Common myeloid progenitor, CD34-positive (primary cell): Measurements from ENCODE around the gene EARS2.

ENCODE experiments used
- CTCF ChIA-PET: fragments of 350-600 bp; sonication (Branson Sonifier 250); formaldehyde crosslinking; loops from one replicate; lab custom pipeline; 2021; ENCODE audit warnings: antibody characterized with exemption; lab: Charles Lee
- POLR2A ChIA-PET: fragments of 350-600 bp; sonication (Branson Sonifier 250); formaldehyde crosslinking; loops from one replicate; lab custom pipeline; 2021; ENCODE audit warnings: antibody characterized with exemption; lab: Charles Lee
- DNase-seq, 3 donors: peaks; one replicate each; pipeline versions ENCODE4 v3.0.0 to v3.0.0-alpha.2; 2013
- H3K27ac ChIP-seq, 2 experiments: 1 replicate in 1 of 2; 2 replicates in 1 of 2; pipeline ENCODE4 v1.7.0; 2013; ENCODE audit warnings: inconsistent platforms in 2 of 2, low read length in 2 of 2, mild to moderate bottlenecking in 2 of 2, low read depth in 1 of 2, moderate library complexity in 1 of 2; ENCODE audit not compliant: severe bottlenecking in 2 of 2, insufficient read depth in 1 of 2, poor library complexity in 1 of 2
- H3K27me3 ChIP-seq, 5 experiments: replicated peaks in 2 of 5; 1 replicate in 3 of 5; 2 replicates in 2 of 5; pipeline versions ENCODE4 v1.6.1 to v1.7.0; 2013; ENCODE audit warnings: low read length in 4 of 5, mild to moderate bottlenecking in 2 of 5, moderate library complexity in 2 of 5, inconsistent platforms in 1 of 5; ENCODE audit not compliant: insufficient read depth in 5 of 5, control insufficient read depth in 4 of 5
- H3K36me3 ChIP-seq, 4 experiments: 1 replicate in 2 of 4; 2 replicates in 2 of 4; pipeline versions ENCODE4 v1.6.1 to v1.7.0; 2013; ENCODE audit warnings: low read length in 3 of 4, control low read depth in 1 of 4, mild to moderate bottlenecking in 1 of 4; ENCODE audit not compliant: control insufficient read depth in 4 of 4, insufficient read depth in 4 of 4
- H3K4me1 ChIP-seq, 4 experiments: 1 replicate in 3 of 4; 2 replicates in 1 of 4; pipeline versions ENCODE4 v1.6.1 to v1.7.1; 2013; ENCODE audit warnings: low read length in 3 of 4, mild to moderate bottlenecking in 3 of 4, control low read depth in 1 of 4, inconsistent platforms in 1 of 4, moderate library complexity in 1 of 4; ENCODE audit not compliant: control insufficient read depth in 4 of 4, insufficient read depth in 4 of 4; ENCODE audit errors: control extremely low read depth in 1 of 4
- H3K4me3 ChIP-seq, 7 experiments: 1 replicate in 4 of 7; 2 replicates in 3 of 7; pipeline versions ENCODE4 v1.5.1 to v1.7.0; 2013; ENCODE audit warnings: mild to moderate bottlenecking in 7 of 7, low read length in 6 of 7, moderate library complexity in 6 of 7, inconsistent platforms in 2 of 7, low read depth in 2 of 7, control low read depth in 1 of 7; ENCODE audit not compliant: insufficient read depth in 4 of 7, control insufficient read depth in 1 of 7; ENCODE audit errors: extremely low read depth in 1 of 7
- H3K9me3 ChIP-seq, 5 experiments: 1 replicate in 4 of 5; 2 replicates in 1 of 5; pipeline versions ENCODE4 v1.6.1 to v1.7.1; 2013; ENCODE audit warnings: low read length in 4 of 5, mild to moderate bottlenecking in 2 of 5, inconsistent platforms in 1 of 5, low read depth in 1 of 5, moderate library complexity in 1 of 5; ENCODE audit not compliant: control insufficient read depth in 4 of 5, insufficient read depth in 2 of 5; ENCODE audit errors: control extremely low read depth in 1 of 5
- WGBS: methylation state at CpG from one replicate; pipeline ENCODE4 v1.1.5; 2013; ENCODE audit not compliant: insufficient coverage; 5-methylcytosine and 5-hydroxymethylcytosine counted together

EARS2 gene

DNA sequence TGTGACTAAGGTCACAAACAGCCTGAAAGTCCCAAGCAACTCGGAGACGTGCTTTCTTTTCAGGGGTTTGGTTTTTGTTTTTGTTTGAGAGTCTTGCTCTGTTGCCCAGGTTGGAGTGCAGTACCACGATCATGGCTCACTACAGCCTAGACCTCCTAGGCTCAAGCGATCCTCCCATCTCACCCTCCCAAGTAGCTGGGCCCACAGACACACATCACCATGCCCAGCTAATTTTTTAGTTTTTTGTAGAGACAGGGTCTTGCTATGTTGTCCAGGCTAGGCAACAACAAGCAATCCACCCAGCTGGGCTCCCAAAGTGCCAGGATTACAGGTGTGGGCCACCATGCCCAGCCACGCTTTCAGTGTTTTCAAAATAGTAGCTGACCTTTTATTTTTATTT is 27.1 kb downstream of the EARS2 start:
- no peak for DNase-seq
- H3K27ac ChIP-seq, result no peak overlapping the region
- no peaks in the 10 kb centered on the region for H3K4me1 ChIP-seq
- ChIA-PET POLR2A (no interaction called here), CTCF (no interaction called here)
- H3K4me3 ChIP-seq, result no peak overlapping the region
- no peaks in the 10 kb centered on the region for H3K9me3 ChIP-seq
- 100% methylated on average over 2 of the region's 5 CpGs for WGBS
- H3K36me3 ChIP-seq, result peaks cover 14 to 72% (median 45%) of the 10 kb centered on the region in 4 experiments
- H3K27me3 ChIP-seq, result no peaks in the 10 kb centered on the region

DNA sequence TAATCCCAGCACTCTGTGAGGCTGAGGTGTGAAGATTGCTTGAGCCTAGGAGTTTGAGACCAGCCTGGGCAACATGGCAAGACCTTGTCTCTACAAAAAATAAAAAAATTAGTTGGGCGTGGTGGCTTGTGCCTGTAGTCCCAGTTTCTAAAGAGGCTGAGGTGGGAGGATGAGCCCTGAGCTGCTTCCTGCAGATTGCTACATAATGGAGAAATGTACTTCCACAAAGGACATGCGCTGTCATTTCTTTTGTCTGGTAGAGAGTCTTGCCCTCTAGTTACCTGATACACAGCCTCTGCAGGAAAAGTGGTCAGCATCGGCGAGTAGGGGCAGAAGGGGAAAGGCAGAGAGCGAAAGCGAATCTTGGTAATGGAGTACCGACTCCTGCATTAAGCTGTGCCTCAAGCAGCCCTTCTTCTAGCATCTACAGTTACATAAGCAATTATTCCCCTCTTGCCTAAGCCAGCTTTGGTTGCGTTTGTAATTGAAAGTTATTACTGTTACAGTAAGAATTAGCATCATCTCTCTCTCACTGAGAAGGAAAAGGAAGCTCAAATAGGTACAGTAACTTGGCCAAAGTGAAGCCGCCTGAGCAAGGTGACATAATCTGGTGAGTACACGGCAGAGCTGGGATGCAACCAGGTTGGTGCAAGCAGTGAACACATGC is 28.4 kb downstream of the EARS2 start:
- Histone ChIP-seq H3K4me1 (no peaks in the 10 kb centered on the region), H3K36me3 (peaks cover 14 to 70% (median 41%) of the 10 kb centered on the region in 4 experiments), H3K27me3 (no peaks in the 10 kb centered on the region), H3K9me3 (no peaks in the 10 kb centered on the region), H3K4me3 (no peak overlapping the region), H3K27ac (no peak overlapping the region)
- no peak for DNase-seq
- WGBS, result 98% methylated on average over 4 of the region's 10 CpGs
- POLR2A ChIA-PET, result no interaction called here
- CTCF ChIA-PET, result no interaction called here

DNA sequence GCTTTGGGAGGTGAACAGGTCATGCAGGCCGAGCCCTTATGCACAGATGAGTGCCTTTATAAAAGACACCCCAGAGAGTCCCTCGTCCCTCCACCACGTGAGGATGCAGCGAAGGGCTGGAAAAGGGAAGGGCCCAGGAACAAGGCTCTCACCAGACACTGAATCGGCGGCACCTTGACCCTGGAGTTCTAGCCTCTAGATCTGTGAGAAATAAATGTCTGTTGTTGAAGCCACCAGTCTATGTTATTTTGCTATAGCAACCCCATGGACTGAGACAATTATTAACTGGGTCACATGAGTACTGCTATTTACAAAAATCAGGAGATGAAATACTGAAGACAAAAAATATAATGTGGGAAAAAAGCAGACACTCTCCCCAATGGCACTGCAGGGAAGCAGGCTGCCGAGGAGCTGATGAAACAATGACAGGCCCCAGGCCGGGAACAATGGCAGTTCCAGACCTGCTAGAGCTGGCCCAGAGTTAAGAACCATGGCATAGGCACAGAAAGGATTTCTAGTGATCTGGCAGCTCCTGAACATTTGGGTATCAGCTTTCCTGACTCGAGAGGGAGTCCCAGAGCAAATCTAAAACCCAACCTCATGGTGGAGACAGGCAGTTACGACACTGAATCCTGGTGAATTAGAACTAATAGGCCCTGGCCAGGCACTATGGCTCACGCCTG is 29.0 kb downstream of the EARS2 start:
- CTCF ChIA-PET, result no interaction called here
- Histone ChIP-seq H3K27me3 (no peaks in the 10 kb centered on the region), H3K9me3 (no peaks in the 10 kb centered on the region), H3K27ac (no peak overlapping the region), H3K36me3 (peaks cover 20 to 71% (median 46%) of the 10 kb centered on the region in 4 experiments), H3K4me1 (no peaks in the 10 kb centered on the region), H3K4me3 (no peak overlapping the region)
- POLR2A ChIA-PET, result no interaction called here
- DNase-seq, result no peak
- WGBS, result 96% methylated on average over 9 of the region's 11 CpGs

DNA sequence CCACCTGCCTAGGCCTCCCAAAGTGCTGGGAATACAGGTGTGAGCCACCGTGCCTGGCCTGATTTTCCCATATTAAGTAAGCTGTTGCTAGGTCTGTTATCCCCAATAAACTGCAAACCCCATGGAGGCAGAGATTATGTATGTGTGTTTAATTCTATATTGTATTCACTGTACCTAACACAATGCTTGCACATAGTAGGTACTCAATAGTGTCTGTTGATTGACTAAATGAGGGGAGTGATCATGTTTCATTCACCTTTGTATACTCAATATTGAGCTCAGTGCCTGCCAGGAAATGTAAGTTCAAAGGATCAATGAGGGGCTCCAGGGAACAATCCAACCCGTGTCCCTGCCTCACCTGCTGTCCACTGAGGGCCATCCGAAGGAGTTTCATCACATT is 32.3 kb downstream of the EARS2 start:
- WGBS, result 93% methylated on average over 2 of the region's 3 CpGs
- ChIA-PET CTCF (no interaction called here), POLR2A (no interaction called here)
- Histone ChIP-seq H3K9me3 (no peaks in the 10 kb centered on the region), H3K36me3 (peaks cover 24 to 61% (median 46%) of the 10 kb centered on the region in 4 experiments), H3K4me1 (peaks cover 0 to 10% (median 0%) of the 10 kb centered on the region in 4 experiments), H3K4me3 (no peak overlapping the region), H3K27me3 (no peaks in the 10 kb centered on the region), H3K27ac (no peak overlapping the region)
- no peak for DNase-seq

DNA sequence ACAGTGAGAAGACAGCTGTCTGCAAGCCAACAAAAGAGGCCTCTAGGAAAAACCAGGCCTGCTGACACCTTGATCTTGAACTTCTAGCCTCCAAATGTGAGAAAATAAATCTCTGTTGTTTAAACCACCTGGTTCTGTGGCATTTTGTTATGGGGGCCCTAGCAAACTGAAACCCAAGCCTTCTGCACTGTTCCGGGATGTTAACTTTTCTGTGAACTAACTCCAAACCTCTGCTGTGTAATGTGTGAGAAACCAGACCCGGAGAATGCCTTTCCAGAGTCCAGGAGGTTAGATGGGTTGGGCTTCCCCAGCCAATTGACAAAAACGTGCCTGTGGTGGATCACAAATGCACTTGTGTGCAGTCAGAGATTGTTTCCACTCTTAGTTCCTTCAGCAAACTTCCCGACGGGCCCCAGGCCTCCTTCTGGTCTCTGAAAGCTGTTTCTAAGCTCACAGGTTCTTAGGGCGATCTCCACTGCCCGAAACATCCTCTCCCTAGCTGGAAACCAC is 33.2 kb downstream of the EARS2 start:
- ChIA-PET CTCF (no interaction called here), POLR2A (no interaction called here)
- Histone ChIP-seq H3K9me3 (no peaks in the 10 kb centered on the region), H3K4me3 (no peak overlapping the region), H3K36me3 (peaks cover 26 to 60% (median 46%) of the 10 kb centered on the region in 4 experiments), H3K4me1 (peaks cover 0 to 13% (median 0%) of the 10 kb centered on the region in 4 experiments), H3K27me3 (no peaks in the 10 kb centered on the region), H3K27ac (no peak overlapping the region)
- WGBS, result 93% methylated on average over 7 of the region's 7 CpGs
- DNase-seq, result no peak

DNA sequence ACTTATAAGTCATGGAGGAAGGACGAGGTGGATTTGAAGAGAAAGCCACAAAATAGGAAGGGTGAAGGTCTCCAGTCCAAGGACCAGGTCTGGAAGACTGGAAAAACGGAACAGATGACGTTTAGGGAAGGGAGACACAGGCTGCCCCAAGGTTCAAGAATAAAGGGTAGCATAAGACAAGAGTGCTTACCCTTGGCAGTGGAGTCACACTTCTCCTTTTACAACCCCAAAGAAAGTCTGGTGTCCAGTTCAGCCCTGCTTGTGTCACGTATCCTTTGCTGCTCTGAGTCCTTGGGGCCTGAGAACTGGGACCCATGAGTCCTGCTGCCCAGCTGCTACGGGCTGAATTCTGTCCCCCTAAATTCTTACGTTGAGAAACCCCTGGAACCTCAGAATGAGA is 33.8 kb downstream of the EARS2 start:
- Histone ChIP-seq H3K9me3 (no peaks in the 10 kb centered on the region), H3K27ac (no peak overlapping the region), H3K4me1 (peaks cover 0 to 19% (median 0%) of the 10 kb centered on the region in 4 experiments), H3K36me3 (peaks cover 26 to 56% (median 40%) of the 10 kb centered on the region in 4 experiments), H3K4me3 (no peak overlapping the region), H3K27me3 (no peaks in the 10 kb centered on the region)
- no peak for DNase-seq
- POLR2A ChIA-PET, result no interaction called here
- CTCF ChIA-PET, result no interaction called here
- 91% methylated on average over 5 of the region's 6 CpGs for WGBS

DNA sequence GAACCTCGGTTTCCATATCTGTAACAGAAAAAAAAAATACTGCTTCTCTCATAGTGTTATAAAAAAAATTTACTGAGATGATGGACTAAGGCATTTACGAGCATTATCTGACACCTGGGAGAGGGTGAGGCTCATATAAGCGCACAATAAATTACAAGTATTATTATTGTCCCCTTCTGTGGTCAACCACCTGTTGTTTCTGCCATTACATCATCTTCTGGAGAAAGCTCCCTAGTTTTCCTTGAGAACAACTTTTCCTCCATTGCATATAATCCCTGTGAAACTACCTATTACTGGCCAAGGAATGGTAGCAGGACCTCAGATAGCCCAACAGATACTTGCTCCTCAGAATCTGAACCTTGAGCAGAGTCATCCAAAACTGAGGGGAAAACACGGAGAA is 35.2 kb downstream of the EARS2 start:
- peaks cover 0 to 23% (median 0%) of the 10 kb centered on the region in 4 experiments for H3K4me1 ChIP-seq
- H3K27me3 ChIP-seq, result no peaks in the 10 kb centered on the region
- ChIA-PET CTCF (interaction anchor here (1.0 to 1.4 kb wide), 2 partner anchors 32 to 89 kb away, joined by 3 read pairs; no protein-coding TSS in a partner anchor), POLR2A (no interaction called here)
- no peaks in the 10 kb centered on the region for H3K9me3 ChIP-seq
- WGBS, result 90% methylated on average over 2 of the region's 4 CpGs
- H3K4me3 ChIP-seq, result no peak overlapping the region
- DNase-seq, result no peak
- peaks cover 23 to 44% (median 32%) of the 10 kb centered on the region in 4 experiments for H3K36me3 ChIP-seq
- H3K27ac ChIP-seq, result no peak overlapping the region
